Measurements from ENCODE around the gene PYROXD2.

Gene PYROXD2

GRCh38 chr10:98414932-98415730 lies at the start of gene PYROXD2:
Gene PYROXD2 (minus strand): TSS chr10:98415182. CDS start chr10:98415135, 47 bp downstream.
- peak; percentile 38 for DNase-seq

GRCh38 chr10:98463976-98464754 lies 49.2 kb upstream of the PYROXD2 start:
- no peak for DNase-seq

GRCh38 chr10:98463016-98463415 lies 48.0 kb upstream of the PYROXD2 start:
- DNase-seq, result no peak

- no peak for DNase-seq
Observed at GRCh38 chr10:98461500-98461842, 46.5 kb upstream of the PYROXD2 start.

- DNase-seq, result no peak
Observed at GRCh38 chr10:98460837-98461499, 46.0 kb upstream of the PYROXD2 start.

GRCh38 chr10:98458809-98459784 lies 44.1 kb upstream of the PYROXD2 start:
- DNase-seq, result no peak

- DNase-seq, result no peak
Observed at GRCh38 chr10:98457721-98458120, 42.7 kb upstream of the PYROXD2 start.

GRCh38 chr10:98456686-98457482 lies 41.9 kb upstream of the PYROXD2 start:
- DNase-seq, result no peak

- no peak for DNase-seq
Observed at GRCh38 chr10:98456043-98456570, 41.1 kb upstream of the PYROXD2 start.

GRCh38 chr10:98453729-98454128 lies 38.7 kb upstream of the PYROXD2 start:
- DNase-seq, result no peak

GRCh38 chr10:98450618-98451017 lies 35.6 kb upstream of the PYROXD2 start:
- DNase-seq, result no peak

- no peak for DNase-seq
Observed at GRCh38 chr10:98449287-98449686, 34.3 kb upstream of the PYROXD2 start.

- DNase-seq, result peak; percentile 86
Observed at GRCh38 chr10:98446661-98447221, 31.8 kb upstream of the PYROXD2 start, which contains the start of gene HPS1. Gene HPS1 (minus strand): TSS chr10:98446935. CDS start chr10:98443240, 3,695 bp downstream.

GRCh38 chr10:98446151-98446660 lies 31.2 kb upstream of the PYROXD2 start:
- peak; percentile 46 for DNase-seq

- no peak for DNase-seq
Observed at GRCh38 chr10:98445200-98445812, 30.3 kb upstream of the PYROXD2 start.

- no peak for DNase-seq
Observed at GRCh38 chr10:98444314-98445006, 29.5 kb upstream of the PYROXD2 start.

- DNase-seq, result no peak
Observed at GRCh38 chr10:98438715-98439114, 23.7 kb upstream of the PYROXD2 start.

GRCh38 chr10:98436704-98437103 lies 21.7 kb upstream of the PYROXD2 start:
- no peak for DNase-seq

- DNase-seq, result no peak
Observed at GRCh38 chr10:98435178-98435577, 20.2 kb upstream of the PYROXD2 start.

All from stimulated activated CD4-positive, alpha-beta T cell treated with anti-CD3 and anti-CD28 coated beads, Interleukin-12 subunit alpha, Interleukin-12 subunit beta, amount 100 ng/mL, for 4 hours (primary cell).